HepG2 (cell line): Measurements from ENCODE around the gene FAM156A. TPM values are rescaled to one million over a fixed set of nuclear protein-coding genes. Genes with fewer than 3 reads are reported as not detected.

Experiments used
- ARNT ChIP-seq: fragments of 450-650 bp; IDR thresholded peaks from 2 replicates; pipeline ENCODE4 v1.6.1; 2017
- ARNT2 ChIP-seq: sonication (generic); formaldehyde crosslinking; IDR thresholded peaks from 2 replicates; pipeline ENCODE4 v1.8.0; 2022; ENCODE audit warnings: mild to moderate bottlenecking, low read depth, missing genetic modification reagents, moderate library complexity
- ATAD3A ChIP-seq: sonication (generic); formaldehyde crosslinking; IDR thresholded peaks from 2 replicates; pipeline ENCODE4 v1.4.0; 2020; ENCODE audit warnings: missing genetic modification reagents
- CENPT ChIP-seq: sonication (generic); formaldehyde crosslinking; IDR thresholded peaks from 2 replicates; pipeline ENCODE4 v1.8.0; 2022; ENCODE audit warnings: low read depth, mild to moderate bottlenecking, moderate library complexity, missing genetic modification reagents
- EP300 ChIP-seq, 3 experiments: sonication (generic) in 1 of 3; formaldehyde crosslinking in 1 of 3; IDR thresholded peaks; 2 replicates each; pipeline versions ENCODE4 v1.5.1 to v1.6.1; 2011 to 2020; ENCODE audit warnings: low read depth in 2 of 3, low read length in 2 of 3, borderline replicate concordance in 1 of 3, improper control_type of control experiment in 1 of 3, mild to moderate bottlenecking in 1 of 3, missing genetic modification reagents in 1 of 3, moderate library complexity in 1 of 3
- FOXO1 ChIP-seq: sonication (generic); formaldehyde crosslinking; IDR thresholded peaks from 2 replicates; pipeline ENCODE4 v1.4.0; 2020; ENCODE audit warnings: missing genetic modification reagents
- HOXD1 ChIP-seq: sonication (generic); formaldehyde crosslinking; IDR thresholded peaks from 2 replicates; pipeline ENCODE4 v1.5.0; 2020; ENCODE audit warnings: missing genetic modification reagents
- IKZF1 ChIP-seq: fragments of 450-650 bp; IDR thresholded peaks from 2 replicates; pipeline ENCODE4 v1.7.1; 2016
- KDM5A ChIP-seq: fragments of 200-600 bp; sonication (generic); IDR thresholded peaks from 2 replicates; pipeline ENCODE4 v1.7.0; 2018; ENCODE audit warnings: antibody characterized with exemption, mild to moderate bottlenecking, low read length, borderline replicate concordance
- KLF12 ChIP-seq: sonication (generic); formaldehyde crosslinking; IDR thresholded peaks from 2 replicates; pipeline ENCODE4 v1.4.0; 2020; ENCODE audit warnings: missing genetic modification reagents, borderline replicate concordance
- LBX2 ChIP-seq: sonication (generic); formaldehyde crosslinking; IDR thresholded peaks from 2 replicates; pipeline ENCODE4 v1.5.0; 2020; ENCODE audit warnings: missing genetic modification reagents, mild to moderate bottlenecking, borderline replicate concordance
- MTA1 ChIP-seq: sonication (generic); formaldehyde crosslinking; IDR thresholded peaks from 2 replicates; pipeline ENCODE4 v1.4.0; 2020; ENCODE audit warnings: missing genetic modification reagents, mild to moderate bottlenecking, borderline replicate concordance
- SOX6 ChIP-seq, 2 experiments: fragments of 450-650 bp in 1 of 2; sonication (generic) in 1 of 2; formaldehyde crosslinking in 1 of 2; IDR thresholded peaks; 2 replicates each; pipeline versions ENCODE4 v1.4.0 to v1.6.1; 2017 to 2020; ENCODE audit warnings: antibody characterized with exemption in 1 of 2, mild to moderate bottlenecking in 1 of 2, missing genetic modification reagents in 1 of 2
- SRF ChIP-seq: IDR thresholded peaks from 2 replicates; pipeline ENCODE4 v1.6.1; 2011; ENCODE audit warnings: mild to moderate bottlenecking, low read depth, low read length, moderate library complexity
- SRSF1 ChIP-seq: fragments of 200-400 bp; formaldehyde crosslinking; optimal IDR thresholded peaks from 2 replicates; pipeline ENCODE3; 2017; ENCODE audit warnings: mild to moderate bottlenecking, low read depth, low read length, moderate library complexity
- THYN1 ChIP-seq: sonication (generic); formaldehyde crosslinking; IDR thresholded peaks from 2 replicates; pipeline ENCODE4 v1.8.1; 2023; ENCODE audit warnings: low read depth, mild to moderate bottlenecking, moderate library complexity, missing genetic modification reagents, borderline replicate concordance
- ZBTB21 ChIP-seq: sonication (generic); formaldehyde crosslinking; IDR thresholded peaks from 2 replicates; pipeline ENCODE4 v1.4.0; 2020; ENCODE audit warnings: missing genetic modification reagents
- ZFP36L1 ChIP-seq: sonication (generic); formaldehyde crosslinking; IDR thresholded peaks from 2 replicates; pipeline ENCODE4 v1.8.0; 2022; ENCODE audit warnings: mild to moderate bottlenecking, missing genetic modification reagents, moderate library complexity
- ZFY ChIP-seq: sonication (generic); formaldehyde crosslinking; IDR thresholded peaks from 2 replicates; pipeline ENCODE4 v1.4.0; 2020; ENCODE audit warnings: missing genetic modification reagents
- ZKSCAN1 ChIP-seq: fragments of 150-350 bp; IDR thresholded peaks from 2 replicates; pipeline ENCODE4 v1.6.1; 2014; ENCODE audit warnings: low read length
- ZNF280B ChIP-seq: sonication (generic); formaldehyde crosslinking; IDR thresholded peaks from 2 replicates; pipeline ENCODE4 v1.5.0; 2020; ENCODE audit warnings: missing genetic modification reagents, mild to moderate bottlenecking, borderline replicate concordance
- ZNF510 ChIP-seq: sonication (generic); formaldehyde crosslinking; IDR thresholded peaks from 2 replicates; pipeline ENCODE4 v1.4.0; 2020; ENCODE audit warnings: low read depth, mild to moderate bottlenecking, missing genetic modification reagents
- ZNF652 ChIP-seq: IDR thresholded peaks from 2 replicates; pipeline ENCODE4 v1.6.1; 2016; ENCODE audit warnings: low read depth, borderline replicate concordance
- ZNF737 ChIP-seq: sonication (generic); formaldehyde crosslinking; IDR thresholded peaks from 2 replicates; pipeline ENCODE4 v1.5.0; 2020; ENCODE audit warnings: missing genetic modification reagents, mild to moderate bottlenecking, borderline replicate concordance
- ZNF747 ChIP-seq: sonication (generic); formaldehyde crosslinking; IDR thresholded peaks from 2 replicates; pipeline ENCODE4 v1.8.1; 2023; ENCODE audit warnings: missing genetic modification reagents, mild to moderate bottlenecking, borderline replicate concordance
- ZSCAN20 ChIP-seq: sonication (generic); formaldehyde crosslinking; IDR thresholded peaks from 2 replicates; pipeline ENCODE4 v1.4.0; 2020; ENCODE audit warnings: missing genetic modification reagents, mild to moderate bottlenecking, borderline replicate concordance
- polyA plus RNA-seq, 8 experiments: library from polyadenylated mRNA; depleted of rRNA in 3 of 8; stranded (reverse) in 7 of 8; unstranded in 1 of 8; fragments of >200 nt; fragmentation: Illumina TruSeq in 4 of 8; extraction: Trizol in 4 of 8; gene quantifications; 2 replicates each; pipeline versions ENCODE4 v1.2.1 to v1.2.3, GENCODE V29; 2011 to 2016; ENCODE audit warnings: low read depth in 4 of 8, missing spikeins in 1 of 8, mixed read lengths in 1 of 8; ENCODE audit not compliant: insufficient read depth in 1 of 8
- total RNA-seq, 5 experiments: library from RNA; depleted of rRNA; stranded (reverse); fragments of >200 nt; fragmentation: Illumina TruSeq; extraction: Trizol; gene quantifications; 2 replicates each; pipeline ENCODE4 v1.2.3, GENCODE V29; 2016; ENCODE audit warnings: low read depth in 1 of 5
- TF ChIP-seq, protein P1 (sequence below): sonication (generic); formaldehyde crosslinking; IDR thresholded peaks from 2 replicates; pipeline ENCODE4 v1.4.0; 2020; ENCODE audit warnings: missing genetic modification reagents

Gene FAM156A
- total and polyA plus RNA-seq, 2 of the 13 experiments (the other 11 are each of a cell fraction or from before 2014, with no cell fraction given), result 15.4 to 53.8 TPM

- TF ChIP-seq, protein P1, sequence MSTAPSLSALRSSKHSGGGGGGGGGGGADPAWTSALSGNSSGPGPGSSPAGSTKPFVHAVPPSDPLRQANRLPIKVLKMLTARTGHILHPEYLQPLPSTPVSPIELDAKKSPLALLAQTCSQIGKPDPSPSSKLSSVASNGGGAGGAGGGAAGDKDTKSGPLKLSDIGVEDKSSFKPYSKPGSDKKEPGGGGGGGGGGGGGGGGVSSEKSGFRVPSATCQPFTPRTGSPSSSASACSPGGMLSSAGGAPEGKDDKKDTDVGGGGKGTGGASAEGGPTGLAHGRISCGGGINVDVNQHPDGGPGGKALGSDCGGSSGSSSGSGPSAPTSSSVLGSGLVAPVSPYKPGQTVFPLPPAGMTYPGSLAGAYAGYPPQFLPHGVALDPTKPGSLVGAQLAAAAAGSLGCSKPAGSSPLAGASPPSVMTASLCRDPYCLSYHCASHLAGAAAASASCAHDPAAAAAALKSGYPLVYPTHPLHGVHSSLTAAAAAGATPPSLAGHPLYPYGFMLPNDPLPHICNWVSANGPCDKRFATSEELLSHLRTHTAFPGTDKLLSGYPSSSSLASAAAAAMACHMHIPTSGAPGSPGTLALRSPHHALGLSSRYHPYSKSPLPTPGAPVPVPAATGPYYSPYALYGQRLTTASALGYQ (CRISPR knock-in tag), result peak; percentile 24; the same call in 1 of the 2 replicates
- TF ChIP-seq ZBTB21 (CRISPR knock-in tag) (no peak), ZNF747 (no peak; the same call in 1 of the 2 replicates), ZFY (CRISPR knock-in tag) (peak; percentile 64; the same call in 1 of the 2 replicates), IKZF1 (no peak), ARNT (no peak), ZKSCAN1 (no peak), ZNF737 (CRISPR knock-in tag) (no peak), FOXO1 (CRISPR knock-in tag) (no peak), SOX6 (IDR thresholded peaks at IDR 0.05) (no peak), SOX6 (CRISPR knock-in tag; IDR thresholded peaks at IDR 0.05) (peak; percentile 76), KLF12 (CRISPR knock-in tag) (peak; percentile 56; the same call in 1 of the 2 replicates), ATAD3A (CRISPR knock-in tag) (no peak), SRSF1 (peak; percentile 28), HOXD1 (CRISPR knock-in tag) (no peak), THYN1 (CRISPR knock-in tag) (no peak), ZNF510 (no peak), ZFP36L1 (CRISPR knock-in tag) (no peak), EP300 (IDR thresholded peaks at IDR 0.05; ENCODE audit: low read depth in 2 of 2, low read length in 2 of 2) (peak in 1 of 2 experiments; percentile 46; a peak in 1 of 4 replicates), EP300 (CRISPR knock-in tag; IDR thresholded peaks at IDR 0.05; ENCODE audit: borderline replicate concordance) (no peak), CENPT (no peak), ARNT2 (CRISPR knock-in tag) (peak; percentile 28; the same call in 1 of the 2 replicates), ZNF280B (no peak), KDM5A (peak; percentile 99), ZSCAN20 (CRISPR knock-in tag) (no peak), LBX2 (no peak), SRF (no peak), ZNF652 (no peak), MTA1 (CRISPR knock-in tag) (no peak)
Measured at GRCh38 chrX:52934704-52935469, 23.4 kb downstream of the FAM156A start (continued).
